Stimulated activated naive CD8-positive, alpha-beta T cell treated with anti-CD3 and anti-CD28 coated beads, Interleukin-15, Interleukin-2, amounts not matched to agents 100 U/mL and 50 U/mL, for 24 hours (primary cell): ENCODE data around the gene TSPAN19.
"Not testable (repeated sequence)": the region's sequence is repeated elsewhere in the genome, so short reads cannot be mapped to it uniquely, and the experiment has no call there.

Source experiments
- ATAC-seq: fragments of 150-1000 bp; cut with Tn5 transposase; one replicate; pipeline ENCODE4 v1.10.0; 2021
- DNase-seq: peaks from one replicate; pipeline ENCODE4 v3.0.0; 2021

Gene TSPAN19

GRCh38 chr12:85036234-85036707, at the start of gene TSPAN19, which contains the start of gene LRRIQ1:
TSPAN19 (minus strand) TSS chr12:85036277; CDS start chr12:85029946, 6,331 bp downstream.
LRRIQ1 (plus strand) TSS chr12:85036351; CDS start chr12:85038177, 1,826 bp downstream.
- DNase-seq (peak; percentile 28), ATAC-seq (no peak)

GRCh38 chr12:85085066-85085465, 49.0 kb upstream of the TSPAN19 start:
- ATAC-seq: no peak
- DNase-seq: no peak

GRCh38 chr12:85076688-85077430, 40.8 kb upstream of the TSPAN19 start:
- no peak for ATAC-seq

GRCh38 chr12:85072826-85073225, 36.7 kb upstream of the TSPAN19 start:
- DNase-seq: no peak

More at GRCh38 chr12:85076688-85077430, 40.8 kb upstream of the TSPAN19 start:
- DNase-seq: no peak

GRCh38 chr12:85065837-85066482, 29.9 kb upstream of the TSPAN19 start:
- DNase-seq: no peak
- ATAC-seq: no peak

More at GRCh38 chr12:85072826-85073225, 36.7 kb upstream of the TSPAN19 start:
- no peak for ATAC-seq

GRCh38 chr12:85060916-85061315, 24.8 kb upstream of the TSPAN19 start:
- no peak for ATAC-seq

GRCh38 chr12:85059594-85059993, 23.5 kb upstream of the TSPAN19 start:
- ATAC-seq (no peak), DNase-seq (no peak)

More at GRCh38 chr12:85060916-85061315, 24.8 kb upstream of the TSPAN19 start:
- no peak for DNase-seq

GRCh38 chr12:85058339-85058738, 22.3 kb upstream of the TSPAN19 start:
- no peak for DNase-seq
- no peak for ATAC-seq

- no peak for ATAC-seq
- peak; percentile 21 for DNase-seq
Measured at GRCh38 chr12:85057370-85057963, 21.4 kb upstream of the TSPAN19 start.

- ATAC-seq: no peak
- no peak for DNase-seq
Measured at GRCh38 chr12:85043829-85044228, 7.8 kb upstream of the TSPAN19 start.

- ATAC-seq: no peak
- DNase-seq: no peak
Measured at GRCh38 chr12:85041395-85041794, 5.3 kb upstream of the TSPAN19 start.

GRCh38 chr12:85036733-85037132, 656 bp upstream of the TSPAN19 start:
- DNase-seq: no peak
- no peak for ATAC-seq

GRCh38 chr12:85029456-85029855, 6.6 kb downstream of the TSPAN19 start:
- no peak for ATAC-seq

GRCh38 chr12:85018098-85018497, 18.0 kb downstream of the TSPAN19 start:
- no peak for ATAC-seq

More at GRCh38 chr12:85029456-85029855, 6.6 kb downstream of the TSPAN19 start:
- DNase-seq: no peak

GRCh38 chr12:85017618-85018017, 18.5 kb downstream of the TSPAN19 start:
- DNase-seq (no peak), ATAC-seq (no peak)

More at GRCh38 chr12:85018098-85018497, 18.0 kb downstream of the TSPAN19 start:
- DNase-seq: no peak

- DNase-seq (no peak), ATAC-seq (no peak)
Measured at GRCh38 chr12:85017133-85017532, 18.9 kb downstream of the TSPAN19 start.

- ATAC-seq (no peak), DNase-seq (no peak)
Measured at GRCh38 chr12:85016413-85016812, 19.7 kb downstream of the TSPAN19 start.

GRCh38 chr12:85007836-85008235, 28.2 kb downstream of the TSPAN19 start:
- DNase-seq (no peak), ATAC-seq (no peak)

GRCh38 chr12:85006206-85006605, 29.9 kb downstream of the TSPAN19 start:
- ATAC-seq (no peak), DNase-seq (no peak)

GRCh38 chr12:85005615-85006014, 30.5 kb downstream of the TSPAN19 start:
- ATAC-seq (peak; percentile 49), DNase-seq (no peak)

- not testable (repeated sequence) for ATAC-seq, DNase-seq
Measured at GRCh38 chr12:85005047-85005446, 31.0 kb downstream of the TSPAN19 start.

- no peak for ATAC-seq
- DNase-seq: no peak
Measured at GRCh38 chr12:85004204-85004603, 31.9 kb downstream of the TSPAN19 start.
